HG03571 (cell line): ENCODE results near the gene PSMD11.

Experiments
- ATAC-seq: cut with Tn5 transposase; IDR thresholded peaks from one replicate; pipeline ENCODE4 v1.9.1; 2021; ENCODE audit not compliant: unreplicated experiment

Gene PSMD11

GRCh38 chr17:32463304-32463703 lies 19.0 kb downstream of the PSMD11 start:
- no peak for ATAC-seq

- ATAC-seq: no peak
These were observed 20.1 kb downstream of the PSMD11 start for GRCh38 chr17:32464374-32464773.

GRCh38 chr17:32467949-32468348 lies 23.6 kb downstream of the PSMD11 start:
- ATAC-seq: no peak

DNA sequence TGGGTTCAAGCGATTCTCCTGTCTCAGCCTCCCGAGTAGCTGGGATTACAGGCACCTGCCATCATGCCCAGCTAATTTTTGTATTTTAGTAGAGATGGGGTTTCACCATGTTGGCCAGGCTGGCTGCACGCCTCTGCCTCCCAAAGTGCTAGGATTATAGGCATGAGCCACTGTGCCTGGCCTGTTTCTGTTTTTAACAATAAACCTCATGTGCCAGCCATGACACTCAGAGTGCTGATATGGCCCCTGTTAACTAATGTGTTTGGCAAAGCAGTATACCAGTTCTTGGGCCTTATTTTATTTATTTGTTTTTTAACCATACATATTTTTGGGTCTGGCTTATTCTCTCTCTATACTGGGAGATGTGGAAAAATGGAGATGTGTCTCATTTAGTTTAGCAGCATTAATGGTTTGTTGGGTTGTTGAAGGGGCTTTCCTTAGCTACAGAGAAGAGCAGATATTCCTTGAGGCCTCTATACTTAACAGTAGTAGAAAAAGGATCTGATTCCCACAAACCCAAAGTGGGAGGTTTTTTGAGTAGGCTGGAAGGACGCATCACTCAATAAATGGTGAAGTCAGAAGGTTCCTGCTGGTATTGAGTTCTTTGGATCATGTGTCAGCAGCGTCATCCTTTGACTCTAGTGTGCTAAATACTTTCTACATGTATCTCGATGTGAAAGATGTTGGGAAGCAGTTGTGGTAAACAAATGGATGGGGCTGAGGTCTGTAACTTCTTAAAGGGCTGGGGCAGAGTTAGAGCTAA lies 26.3 kb downstream of the PSMD11 start:
- ATAC-seq: no peak

- ATAC-seq: no peak
These were observed 27.3 kb downstream of the PSMD11 start for GRCh38 chr17:32471652-32472051.

DNA sequence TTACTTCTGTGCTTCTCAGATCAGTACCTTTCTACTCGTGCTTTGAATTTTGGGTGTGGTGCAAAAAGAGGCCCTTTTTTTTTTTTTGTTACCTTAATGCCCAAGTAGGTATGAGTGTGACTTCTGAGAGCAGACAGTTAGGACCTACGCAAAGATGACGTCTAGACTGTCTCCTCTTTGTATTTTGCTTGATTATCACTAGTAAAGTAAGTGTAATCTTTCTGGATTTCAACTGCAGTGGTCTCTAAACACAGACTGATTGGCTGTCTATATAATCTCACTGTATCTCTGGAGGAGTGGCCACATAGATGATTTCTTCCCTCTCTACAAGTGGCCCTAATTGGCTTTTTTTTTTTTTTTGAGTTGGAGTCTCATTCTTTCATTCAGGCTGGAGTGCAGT lies 30.9 kb downstream of the PSMD11 start:
- no peak for ATAC-seq

DNA sequence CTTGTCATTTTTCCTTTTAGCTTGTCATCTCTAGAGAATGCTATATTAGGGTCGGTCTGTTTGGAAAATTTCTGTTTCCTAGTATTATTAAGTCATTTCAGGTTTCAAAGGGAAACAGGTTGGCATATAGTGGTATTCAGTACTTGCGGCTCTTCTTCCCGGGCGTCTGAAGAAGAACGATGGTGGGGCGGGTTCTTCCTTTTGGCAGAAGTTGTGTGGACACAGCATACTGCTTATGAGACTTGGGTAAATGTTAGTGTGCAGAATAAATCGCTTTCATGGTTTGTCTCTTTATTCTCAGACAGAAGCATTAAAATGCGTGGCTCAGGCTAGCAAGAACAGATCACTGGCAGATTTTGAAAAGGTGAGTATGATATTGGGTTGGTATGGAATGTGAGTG lies 32.9 kb downstream of the PSMD11 start:
- no peak for ATAC-seq

DNA sequence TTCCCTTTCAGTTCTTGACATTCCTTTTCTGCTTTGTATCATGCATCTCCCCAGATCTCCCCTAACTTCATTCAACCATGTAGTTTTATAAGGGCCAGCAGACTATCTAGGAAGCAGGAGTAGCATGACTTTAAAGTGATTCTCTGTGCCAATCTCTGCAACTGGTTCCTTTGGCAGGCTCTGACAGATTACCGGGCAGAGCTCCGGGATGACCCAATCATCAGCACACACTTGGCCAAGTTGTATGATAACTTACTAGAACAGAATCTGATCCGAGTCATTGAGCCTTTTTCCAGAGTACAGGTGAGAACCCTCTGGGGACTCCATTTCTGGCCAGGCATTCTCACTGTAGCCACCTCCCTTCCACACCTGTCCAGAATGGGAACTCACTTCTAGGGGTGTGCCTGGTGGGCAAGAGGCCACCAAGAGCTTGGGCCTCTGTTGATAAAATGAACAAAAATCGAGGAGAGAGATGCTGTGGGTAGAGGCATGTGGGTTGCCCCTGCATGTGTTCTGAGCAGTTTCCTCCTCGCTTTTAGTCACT lies 34.8 kb downstream of the PSMD11 start:
- ATAC-seq: no peak

DNA sequence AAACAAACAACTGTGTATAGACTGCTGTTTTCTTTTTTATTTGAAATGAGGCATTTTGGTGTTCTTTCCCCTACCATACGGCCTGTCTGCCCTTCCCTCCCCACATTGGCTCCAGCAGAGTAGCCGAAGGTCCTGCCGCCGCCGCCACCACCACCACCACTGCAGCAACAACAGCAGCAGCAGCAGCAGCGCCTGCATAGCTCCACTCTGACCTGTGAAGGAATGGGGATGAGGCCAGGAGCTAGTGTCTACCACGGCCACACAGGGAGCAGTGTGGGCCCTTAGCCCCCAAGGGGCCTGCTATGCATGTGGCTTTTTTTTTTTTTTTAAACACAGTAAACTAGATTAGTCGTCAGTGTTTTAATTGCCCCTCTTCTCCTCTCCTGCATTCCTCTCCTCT lies 36.9 kb downstream of the PSMD11 start:
- no peak for ATAC-seq

DNA sequence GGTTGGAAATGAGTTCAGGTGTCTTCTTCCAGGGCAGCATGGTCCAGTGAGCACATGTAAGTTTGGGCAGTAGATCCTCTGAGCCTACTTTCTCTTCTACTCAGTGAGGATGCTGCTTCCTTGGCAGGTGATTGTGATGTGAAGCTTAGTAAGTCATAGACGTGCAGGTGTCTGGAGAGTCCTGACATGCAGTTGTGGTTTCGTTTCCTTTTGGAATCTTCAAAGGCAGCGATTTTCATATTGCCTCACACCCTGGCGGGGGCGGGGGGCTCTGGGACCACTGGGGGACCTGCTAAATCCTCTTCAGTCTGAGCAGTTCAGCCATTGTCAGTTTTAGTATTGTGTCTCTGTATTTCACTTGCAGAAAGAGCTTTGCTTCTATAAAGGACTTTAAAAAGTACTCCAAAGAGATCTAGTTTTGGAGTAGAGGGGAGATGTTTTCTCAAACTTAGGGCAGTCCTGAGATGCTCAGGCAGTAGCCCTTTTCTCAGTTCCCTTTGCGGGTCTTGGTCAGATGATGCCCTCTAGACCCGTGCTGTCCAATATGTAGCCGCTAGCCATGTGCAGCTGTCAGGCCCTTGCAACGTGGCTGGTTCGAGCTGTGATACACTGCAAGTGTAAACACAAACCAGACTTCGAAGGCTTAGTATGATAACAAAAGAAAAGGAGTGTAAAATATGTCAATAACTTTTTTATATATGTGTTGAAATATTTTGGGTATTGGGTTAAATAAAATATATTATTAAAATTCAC lies 38.4 kb downstream of the PSMD11 start:
- no peak for ATAC-seq

- no peak for ATAC-seq
These were observed 39.2 kb downstream of the PSMD11 start for GRCh38 chr17:32483451-32484019.

- no peak for ATAC-seq
These were observed 39.7 kb downstream of the PSMD11 start for GRCh38 chr17:32484041-32484461.

- ATAC-seq: no peak
These were observed 40.3 kb downstream of the PSMD11 start for GRCh38 chr17:32484628-32485027.

GRCh38 chr17:32485261-32486110 lies 41.2 kb downstream of the PSMD11 start:
- no peak for ATAC-seq

DNA sequence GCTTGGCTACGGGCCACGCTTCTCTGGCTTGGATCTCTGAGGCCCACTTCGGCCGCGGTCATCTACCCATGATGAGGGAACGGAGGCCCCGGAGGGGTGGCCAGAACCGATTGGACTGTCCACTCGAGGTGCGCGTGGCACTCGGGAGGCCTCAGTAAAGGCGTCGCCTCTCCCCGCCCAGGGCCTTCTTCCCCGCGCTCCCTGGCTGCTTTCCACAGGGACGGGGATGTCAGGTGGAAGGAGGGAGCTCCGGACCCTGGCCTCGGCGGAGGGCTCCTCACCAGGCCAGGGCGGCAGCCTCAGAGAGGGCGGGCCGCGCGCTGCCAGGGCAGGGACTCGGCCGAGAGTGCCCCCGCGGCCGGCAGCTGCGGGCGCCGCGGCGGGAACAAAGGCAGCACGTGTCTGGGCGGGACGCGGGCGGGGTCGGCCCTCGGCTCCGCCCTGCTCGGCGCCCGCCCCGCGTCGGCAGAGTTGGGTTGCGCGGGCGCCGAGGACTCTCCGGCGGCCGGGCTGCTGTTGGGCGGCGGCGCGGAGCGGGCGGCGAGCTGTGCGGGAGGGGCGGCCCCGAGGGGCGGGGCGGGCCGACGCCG lies 41.9 kb downstream of the PSMD11 start:
- ATAC-seq: peak; percentile 44

GRCh38 chr17:32486701-32487472 lies 42.6 kb downstream of the PSMD11 start, which contains the start of gene CDK5R1:
Gene CDK5R1, plus strand, starts transcription at chr17:32486993. Its CDS starts 628 bp downstream, at chr17:32487621.
- ATAC-seq: peak; percentile 44

GRCh38 chr17:32487473-32488176 lies 43.3 kb downstream of the PSMD11 start:
- ATAC-seq: no peak

GRCh38 chr17:32488177-32488542 lies 43.9 kb downstream of the PSMD11 start:
- no peak for ATAC-seq

- ATAC-seq: no peak
These were observed 44.4 kb downstream of the PSMD11 start for GRCh38 chr17:32488604-32489180.
